ENCODE data around the gene LCTL.

GRCh38 chr15:66601521-66601920, 35.7 kb upstream of the LCTL start:
- TF ChIP-seq MAX (IDR thresholded peaks at IDR 0.05) (no peak), TCF12 (IDR thresholded peaks at IDR 0.05; ENCODE audit: low read depth) (no peak), EP300 (IDR thresholded peaks at IDR 0.05; ENCODE audit: borderline replicate concordance) (no peak), REST (IDR thresholded peaks at IDR 0.05; ENCODE audit: low read depth) (no peak), YY1 (IDR thresholded peaks at IDR 0.05; ENCODE audit: low read depth) (no peak), TAF1 (IDR thresholded peaks at IDR 0.05; ENCODE audit: low read depth) (no peak), CEBPB (IDR thresholded peaks at IDR 0.05) (no peak), NFIC (IDR thresholded peaks at IDR 0.05) (no peak), TEAD4 (IDR thresholded peaks at IDR 0.05) (no peak), RAD21 (IDR thresholded peaks at IDR 0.05; ENCODE audit: low read depth) (no peak), EGR1 (IDR thresholded peaks at IDR 0.05) (no peak), ZBTB7A (IDR thresholded peaks at IDR 0.05; ENCODE audit: low read depth) (no peak), CREB1 (IDR thresholded peaks at IDR 0.05; ENCODE audit: low read depth) (no peak), FOXM1 (IDR thresholded peaks at IDR 0.05; ENCODE audit: borderline replicate concordance, low read depth) (no peak)
